Measurements from ENCODE around the gene UGT1A4. TPM values are rescaled to one million over a fixed set of nuclear protein-coding genes. Genes with fewer than 3 reads are reported as not detected.

The UGT1A4 gene
- total RNA-seq, 2 donors from 2014 or later, result not detected

- no peak for TF ChIP-seq CTCF (IDR thresholded peaks at IDR 0.05)
- Histone ChIP-seq H3K4me1 (ENCODE audit: control insufficient read depth in 1 of 2, low read depth in 2 of 2) (no peaks in the 10 kb centered on the region), H3K9me3 (no peaks in the 10 kb centered on the region), H3K36me3 (no peaks in the 10 kb centered on the region), H3K27ac (no peak overlapping the region), H3K4me3 (no peak overlapping the region), H3K27me3 (replicated peaks; ENCODE audit: insufficient read depth) (no peaks in the 10 kb centered on the region)
- no peak for ATAC-seq (ENCODE audit: insufficient number of reproducible peaks, low FRiP score, low read depth)
- no peak for DNase-seq (ENCODE audit: low spot score)
Observed at GRCh38 chr2:233814056-233814835, 95.7 kb downstream of the UGT1A4 start.

DNA sequence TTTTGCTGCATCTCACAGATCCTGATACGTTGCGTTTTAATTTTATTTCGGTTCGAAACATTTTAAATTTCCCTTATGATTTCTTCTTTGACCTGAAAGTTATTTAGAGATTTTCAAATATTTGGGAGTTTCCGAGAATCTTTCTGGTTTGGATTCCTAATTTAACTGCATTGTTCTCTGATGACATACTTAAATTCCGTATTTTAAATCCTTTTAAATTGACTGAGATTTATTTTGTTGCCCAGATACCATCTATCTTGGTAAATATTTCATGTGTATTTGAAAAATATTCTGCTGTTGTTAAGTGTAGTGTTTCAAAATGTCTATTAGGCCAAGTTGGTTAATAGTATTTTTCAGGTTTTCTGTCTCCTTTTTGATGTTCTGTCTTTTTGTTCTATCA, 97.3 kb downstream of the UGT1A4 start:
- Histone ChIP-seq H3K36me3 (no peaks in the 10 kb centered on the region), H3K4me3 (no peak overlapping the region), H3K27me3 (replicated peaks; ENCODE audit: insufficient read depth) (no peaks in the 10 kb centered on the region), H3K4me1 (ENCODE audit: control insufficient read depth in 1 of 2, low read depth in 2 of 2) (no peaks in the 10 kb centered on the region), H3K9me3 (no peaks in the 10 kb centered on the region), H3K27ac (no peak overlapping the region)
- DNase-seq (ENCODE audit: low spot score) (no peak), ATAC-seq (ENCODE audit: insufficient number of reproducible peaks, low FRiP score, low read depth) (no peak)
- no peak for TF ChIP-seq CTCF (IDR thresholded peaks at IDR 0.05)

DNA sequence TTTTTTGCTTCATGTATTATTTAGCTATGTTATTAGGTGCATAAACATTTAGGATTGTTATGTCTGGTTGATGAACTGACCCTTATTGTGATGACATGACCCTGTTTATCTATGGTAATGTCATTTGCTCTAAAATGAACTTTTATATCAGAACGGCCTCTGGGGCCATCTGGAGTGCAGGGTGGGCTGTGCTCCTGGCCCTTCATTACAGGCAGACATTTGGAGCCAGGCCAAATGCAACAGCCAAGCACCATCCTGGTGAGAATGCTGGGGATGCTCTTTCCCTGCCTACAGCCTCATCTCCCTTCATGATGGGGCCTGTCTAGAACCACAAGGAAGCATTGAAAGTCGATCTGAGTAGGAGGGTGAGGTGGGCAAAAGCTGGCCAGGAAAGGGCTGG, 97.8 kb downstream of the UGT1A4 start:
- DNase-seq (ENCODE audit: low spot score) (no peak), ATAC-seq (ENCODE audit: insufficient number of reproducible peaks, low FRiP score, low read depth) (no peak)

DNA sequence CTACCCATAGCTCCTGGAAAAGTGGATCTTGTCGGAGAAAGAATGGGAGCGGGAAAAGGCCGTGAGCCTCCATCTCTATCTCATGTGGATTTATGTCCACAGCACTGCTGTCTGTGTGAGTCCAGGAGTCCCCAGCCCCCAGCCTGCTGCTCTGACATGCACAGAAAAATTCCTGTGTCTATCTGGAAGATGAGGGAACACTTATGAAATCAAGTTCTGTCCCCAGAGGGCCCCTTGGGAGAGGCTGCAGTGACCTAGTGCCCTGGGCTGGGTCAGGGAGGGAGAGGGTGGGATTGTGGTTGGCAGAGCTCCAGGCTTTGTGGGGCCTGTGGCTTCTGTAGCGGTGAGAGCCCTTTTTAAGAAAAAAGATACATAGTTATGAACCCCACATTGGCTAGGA, 98.2 kb downstream of the UGT1A4 start:
- Histone ChIP-seq H3K4me1 (ENCODE audit: control insufficient read depth in 1 of 2, low read depth in 2 of 2) (no peaks in the 10 kb centered on the region), H3K27me3 (replicated peaks; ENCODE audit: insufficient read depth) (no peaks in the 10 kb centered on the region), H3K4me3 (no peak overlapping the region), H3K27ac (no peak overlapping the region), H3K36me3 (no peaks in the 10 kb centered on the region), H3K9me3 (no peaks in the 10 kb centered on the region)
- TF ChIP-seq CTCF (IDR thresholded peaks at IDR 0.05), result no peak
- DNase-seq (ENCODE audit: low spot score) (no peak), ATAC-seq (ENCODE audit: insufficient number of reproducible peaks, low FRiP score, low read depth) (no peak)

More for the DNA sequence above, 97.8 kb downstream of the UGT1A4 start:
- Histone ChIP-seq H3K27ac (no peak overlapping the region), H3K36me3 (no peaks in the 10 kb centered on the region), H3K9me3 (no peaks in the 10 kb centered on the region), H3K4me1 (ENCODE audit: control insufficient read depth in 1 of 2, low read depth in 2 of 2) (no peaks in the 10 kb centered on the region), H3K4me3 (no peak overlapping the region), H3K27me3 (replicated peaks; ENCODE audit: insufficient read depth) (no peaks in the 10 kb centered on the region)
- no peak for TF ChIP-seq CTCF (IDR thresholded peaks at IDR 0.05)

GRCh38 chr2:233817361-233817911, 98.9 kb downstream of the UGT1A4 start:
- Histone ChIP-seq H3K36me3 (no peaks in the 10 kb centered on the region), H3K9me3 (no peaks in the 10 kb centered on the region), H3K4me1 (ENCODE audit: control insufficient read depth in 1 of 2, low read depth in 2 of 2) (no peaks in the 10 kb centered on the region), H3K4me3 (no peak overlapping the region), H3K27ac (no peak overlapping the region), H3K27me3 (replicated peaks; ENCODE audit: insufficient read depth) (no peaks in the 10 kb centered on the region)
- TF ChIP-seq CTCF (IDR thresholded peaks at IDR 0.05), result no peak
- DNase-seq (ENCODE audit: low spot score) (no peak), ATAC-seq (ENCODE audit: insufficient number of reproducible peaks, low FRiP score, low read depth) (no peak)

Measured in thoracic aorta (tissue), 2 donors.